SK-N-SH treated with all-trans-retinoic acid at 6 μM for 48 hours (cell line): ENCODE measurements around the gene RACK1.
A peak's percentile ranks its signal among the peaks of the same experiment; 100 is the strongest.

ENCODE experiments used
- ATAC-seq: fragments of 200-7000 bp; cut with Tn5 transposase; 3 replicates; pipeline ENCODE4 v1.9.1; 2020; ENCODE audit warnings: mild to moderate bottlenecking, moderate library complexity
- ARNTL ChIP-seq: fragments of 450-650 bp; formaldehyde crosslinking; IDR thresholded peaks from 2 replicates; pipeline ENCODE4 v1.5.0; 2020; ENCODE audit warnings: low read depth, mild to moderate bottlenecking, moderate library complexity, borderline replicate concordance
- BACH2 ChIP-seq: fragments of 250-450 bp; sonication (Bioruptor Pico); IDR thresholded peaks from 2 replicates; pipeline ENCODE4 v1.9.0; 2021; ENCODE audit warnings: mild to moderate bottlenecking, borderline replicate concordance
- CSDC2 ChIP-seq: fragments of 250-450 bp; sonication (Bioruptor Pico); IDR thresholded peaks from 2 replicates; pipeline ENCODE4 v1.5.0; 2020; ENCODE audit warnings: mild to moderate bottlenecking, moderate library complexity
- GLIS3 ChIP-seq: fragments of 250-450 bp; sonication (Bioruptor Pico); IDR thresholded peaks from 2 replicates; pipeline ENCODE4 v1.5.0; 2020; ENCODE audit warnings: mild to moderate bottlenecking, moderate library complexity
- ISL1 ChIP-seq: fragments of 250-450 bp; sonication (Bioruptor Pico); IDR thresholded peaks from 2 replicates; pipeline ENCODE4 v2.1.2; 2022; ENCODE audit warnings: mild to moderate bottlenecking, moderate library complexity
- RARB ChIP-seq: fragments of 250-450 bp; sonication (Bioruptor Pico); IDR thresholded peaks from 2 replicates; pipeline ENCODE4 v1.8.0; 2021; ENCODE audit warnings: mild to moderate bottlenecking, moderate library complexity
- TCF4 ChIP-seq: fragments of 250-450 bp; sonication (Bioruptor Pico); IDR thresholded peaks from 2 replicates; pipeline ENCODE4 v1.8.0; 2021; ENCODE audit warnings: mild to moderate bottlenecking, moderate library complexity, borderline replicate concordance
- TSHZ2 ChIP-seq: fragments of 250-450 bp; sonication (Bioruptor Pico); IDR thresholded peaks from 2 replicates; pipeline ENCODE4 v1.5.0; 2020; ENCODE audit warnings: mild to moderate bottlenecking, moderate library complexity
- ZNF565 ChIP-seq: fragments of 450-650 bp; formaldehyde crosslinking; conservative IDR thresholded peaks from 2 replicates; pipeline ENCODE4 v1.5.0; 2020; ENCODE audit warnings: low read depth, mild to moderate bottlenecking, moderate library complexity
- ZNF8 ChIP-seq: fragments of 450-650 bp; formaldehyde crosslinking; IDR thresholded peaks from 2 replicates; pipeline ENCODE4 v1.5.0; 2020; ENCODE audit warnings: mild to moderate bottlenecking, moderate library complexity

Gene RACK1

GRCh38 chr5:181188700-181189362 lies 54.9 kb downstream of the RACK1 start:
- ATAC-seq = peak; percentile 22
- no peak for TF ChIP-seq ISL1 (CRISPR knock-in tag)

- TF ChIP-seq ZNF8 (CRISPR knock-in tag) (no peak), ISL1 (CRISPR knock-in tag) (0 out of 2 replicates have a peak, but pooled peaks have one; percentile 17), ARNTL (CRISPR knock-in tag) (0 out of 2 replicates have a peak, but pooled peaks have one; percentile 3), BACH2 (CRISPR knock-in tag) (no peak), GLIS3 (CRISPR knock-in tag) (no peak), RARB (no peak), TSHZ2 (CRISPR knock-in tag) (no peak)
- ATAC-seq = peak; percentile 10
Observed at GRCh38 chr5:181187500-181188213, 56.0 kb downstream of the RACK1 start.

- TF ChIP-seq CSDC2 (no peak), ZNF565 (CRISPR knock-in tag) (no peak), TCF4 (CRISPR knock-in tag) (no peak), TSHZ2 (CRISPR knock-in tag) (no peak)
- no peak for ATAC-seq
Observed at GRCh38 chr5:181186986-181187499, 56.7 kb downstream of the RACK1 start.
